HepG2 (cell line): ENCODE data around the gene C3orf52. TPM values are rescaled to one million over a fixed set of nuclear protein-coding genes. Genes with fewer than 3 reads are reported as not detected.

Source experiments
- ATAC-seq: fragments of 200-7000 bp; cut with Tn5 transposase; 3 replicates; pipeline ENCODE4 v1.9.1; 2020; ENCODE audit warnings: mild to moderate bottlenecking, moderate library complexity
- BruUV-seq: library from RNA; stranded (reverse); fragments of 400-500 nt; replicated peaks from 2 replicates; lab custom pipeline; 2021; lab: Mats Ljungman, UMichigan
- CTCF ChIA-PET: fragments of 300-600 bp; formaldehyde crosslinking; extraction: SDS; loops from one replicate; lab custom pipeline; 2021; ENCODE audit warnings: low total read pairs, inconsistent platforms, low intra/inter-chr PET ratio; lab: Yijun Ruan, JAX
- POLR2A ChIA-PET: fragments of 350-600 bp; sonication (Branson Sonifier 250); formaldehyde crosslinking; loops from one replicate; lab custom pipeline; 2020; ENCODE audit warnings: antibody characterized with exemption, inconsistent platforms; lab: Yijun Ruan, JAX
- DNase-seq: peaks from one replicate; pipeline ENCODE4 v3.0.0-alpha.2; 2015; ENCODE audit warnings: low spot score
- FAIRE-seq: peaks from 3 replicates; lab custom pipeline; 2011; peaks lifted over from hg19 to GRCh38; lab: Jason Lieb, UNC
- H2AFZ ChIP-seq: one replicate; pipeline ENCODE4 v1.6.1; 2011; ENCODE audit warnings: low read length, inconsistent platforms
- H3K27ac ChIP-seq: fragments of 300-600 bp; 3 replicates; pipeline ENCODE4 v1.8.0; 2011; ENCODE audit warnings: mixed run types, mild to moderate bottlenecking, mixed read lengths, low read length, inconsistent platforms; ENCODE audit not compliant: insufficient read depth; ENCODE audit errors: extremely low read length
- H3K27me3 ChIP-seq, 2 experiments: fragments of 200-600 bp in 1 of 2; 2 replicates in 1 of 2; 3 replicates in 1 of 2; pipeline versions ENCODE4 v1.6.0 to v1.8.0; 2011; ENCODE audit warnings: low read length in 2 of 2, mild to moderate bottlenecking in 2 of 2, moderate library complexity in 2 of 2, inconsistent platforms in 1 of 2; ENCODE audit not compliant: insufficient read depth in 2 of 2, control insufficient read depth in 1 of 2
- H3K36me3 ChIP-seq, 2 experiments: fragments of 200-600 bp in 1 of 2; replicated peaks in 1 of 2; 2 replicates in 1 of 2; 3 replicates in 1 of 2; pipeline versions ENCODE4 v1.5.1 to v1.8.0; 2011; ENCODE audit warnings: low read length in 2 of 2, inconsistent platforms in 1 of 2; ENCODE audit not compliant: insufficient read depth in 2 of 2, control insufficient read depth in 1 of 2
- H3K4me1 ChIP-seq: 2 replicates; pipeline ENCODE4 v1.5.1; 2012; ENCODE audit warnings: low read length, inconsistent platforms; ENCODE audit not compliant: insufficient read depth
- H3K4me2 ChIP-seq: 2 replicates; pipeline ENCODE4 v1.6.0; 2011; ENCODE audit warnings: low read depth, low read length, inconsistent platforms
- H3K4me3 ChIP-seq, 3 experiments: fragments of 200-600 bp in 1 of 3; sonication (generic), shearing (Covaris generic) in 1 of 3; replicated peaks in 1 of 3; 2 replicates each; pipeline ENCODE4 v1.5.1; 2011 to 2016; ENCODE audit warnings: low read length in 3 of 3, inconsistent platforms in 2 of 3, low read depth in 2 of 3, mild to moderate bottlenecking in 2 of 3, control low read depth in 1 of 3, mixed read lengths in 1 of 3; ENCODE audit not compliant: insufficient read depth in 1 of 3
- H3K79me2 ChIP-seq: one replicate; pipeline ENCODE4 v1.6.1; 2011; ENCODE audit warnings: low read length, inconsistent platforms; ENCODE audit not compliant: insufficient read depth
- H3K9ac ChIP-seq: 2 replicates; pipeline ENCODE4 v1.6.0; 2011; ENCODE audit warnings: mild to moderate bottlenecking, low read depth, low read length, inconsistent platforms; ENCODE audit not compliant: insufficient read depth
- H3K9me3 ChIP-seq: 2 replicates; pipeline ENCODE4 v1.5.1; 2012; ENCODE audit warnings: mild to moderate bottlenecking, low read length
- H4K20me1 ChIP-seq: 2 replicates; pipeline ENCODE4 v1.6.0; 2011; ENCODE audit warnings: inconsistent platforms, mild to moderate bottlenecking, low read length, moderate library complexity; ENCODE audit not compliant: insufficient read depth
- ATF1 ChIP-seq: IDR thresholded peaks from 2 replicates; pipeline ENCODE4 v1.6.1; 2016; ENCODE audit warnings: mild to moderate bottlenecking, control low read depth
- BORCS8-MEF2B ChIP-seq: sonication (generic); formaldehyde crosslinking; IDR thresholded peaks from 2 replicates; pipeline ENCODE4 v1.8.0; 2022; ENCODE audit warnings: mild to moderate bottlenecking, missing genetic modification reagents
- KAT7 ChIP-seq: IDR thresholded peaks from 2 replicates; pipeline ENCODE4 v1.6.1; 2018; ENCODE audit warnings: borderline replicate concordance, missing compliant biosample characterization
- MAFK ChIP-seq, 2 experiments: IDR thresholded peaks in 1 of 2; conservative IDR thresholded peaks in 1 of 2; 2 replicates each; pipeline ENCODE4 v1.6.1; 2011; ENCODE audit warnings: improper control_type of control experiment in 2 of 2, low read length in 2 of 2
- NR1H2 ChIP-seq: sonication (generic); formaldehyde crosslinking; IDR thresholded peaks from 2 replicates; pipeline ENCODE4 v1.8.1; 2022; ENCODE audit warnings: low read depth, missing genetic modification reagents, borderline replicate concordance
- SNAPC2 ChIP-seq: sonication (generic); formaldehyde crosslinking; IDR thresholded peaks from 2 replicates; pipeline ENCODE4 v1.8.1; 2022; ENCODE audit warnings: mild to moderate bottlenecking, missing genetic modification reagents
- ZNF484 ChIP-seq: sonication (generic); formaldehyde crosslinking; IDR thresholded peaks from 2 replicates; pipeline ENCODE4 v1.5.1; 2020; ENCODE audit warnings: mild to moderate bottlenecking, low read depth, missing genetic modification reagents, borderline replicate concordance
- ZNF563 ChIP-seq: sonication (generic); formaldehyde crosslinking; IDR thresholded peaks from 2 replicates; pipeline ENCODE4 v1.8.0; 2022; ENCODE audit warnings: mild to moderate bottlenecking, moderate library complexity, missing genetic modification reagents
- WGBS: methylation state at CpG from one replicate; pipeline ENCODE4 v1.1.6; 2017; ENCODE audit warnings: low lambda C conversion rate; 5-methylcytosine and 5-hydroxymethylcytosine counted together
- in situ Hi-C: cut with HindIII; loops from 2 replicates; pipeline ENCODE4 v1.10.0; 2017; ENCODE audit warnings: low pct_unique_long_range_greater_than_20kb; ENCODE audit not compliant: extremely low pct_ligation_motif_present
- intact Hi-C: fragments of 100-400 bp; cut with micrococcal nuclease; formaldehyde crosslinking; loops from one replicate; pipeline ENCODE4 v1.10.0; 2022; ENCODE audit not compliant: unreplicated experiment
- polyA plus RNA-seq, 8 experiments: library from polyadenylated mRNA; depleted of rRNA in 3 of 8; stranded (reverse) in 7 of 8; unstranded in 1 of 8; fragments of >200 nt; fragmentation: Illumina TruSeq in 4 of 8; extraction: Trizol in 4 of 8; gene quantifications; 2 replicates each; pipeline versions ENCODE4 v1.2.1 to v1.2.3, GENCODE V29; 2011 to 2016; ENCODE audit warnings: low read depth in 4 of 8, missing spikeins in 1 of 8, mixed read lengths in 1 of 8; ENCODE audit not compliant: insufficient read depth in 1 of 8
- total RNA-seq, 5 experiments: library from RNA; depleted of rRNA; stranded (reverse); fragments of >200 nt; fragmentation: Illumina TruSeq; extraction: Trizol; gene quantifications; 2 replicates each; pipeline ENCODE4 v1.2.3, GENCODE V29; 2016; ENCODE audit warnings: low read depth in 1 of 5
- TF ChIP-seq, protein P1 (sequence below): fragments of 450-650 bp; IDR thresholded peaks from 2 replicates; pipeline ENCODE4 v1.6.1; 2017; ENCODE audit warnings: mild to moderate bottlenecking
- TF ChIP-seq, protein P2 (sequence below): sonication (generic); formaldehyde crosslinking; IDR thresholded peaks from 2 replicates; pipeline ENCODE4 v1.9.0; 2021; ENCODE audit warnings: missing genetic modification reagents, mild to moderate bottlenecking, borderline replicate concordance
- TF ChIP-seq, protein P3 (sequence below): sonication (generic); formaldehyde crosslinking; IDR thresholded peaks from 2 replicates; pipeline ENCODE4 v1.5.0; 2020; ENCODE audit warnings: mild to moderate bottlenecking, missing genetic modification reagents, moderate library complexity
- TF ChIP-seq, protein P4 (sequence below): sonication (generic); formaldehyde crosslinking; IDR thresholded peaks from 2 replicates; pipeline ENCODE4 v1.8.1; 2022; ENCODE audit warnings: mild to moderate bottlenecking, missing genetic modification reagents
- TF ChIP-seq, protein P5 (sequence below): sonication (generic); IDR thresholded peaks from 2 replicates; pipeline ENCODE4 v1.6.1; 2016; ENCODE audit warnings: low read depth, borderline replicate concordance

Gene C3orf52
- total and polyA plus RNA-seq, 2 of the 13 experiments (the other 11 are each of a cell fraction or from before 2014, with no cell fraction given) = 0.79 to 1.2 TPM

DNA sequence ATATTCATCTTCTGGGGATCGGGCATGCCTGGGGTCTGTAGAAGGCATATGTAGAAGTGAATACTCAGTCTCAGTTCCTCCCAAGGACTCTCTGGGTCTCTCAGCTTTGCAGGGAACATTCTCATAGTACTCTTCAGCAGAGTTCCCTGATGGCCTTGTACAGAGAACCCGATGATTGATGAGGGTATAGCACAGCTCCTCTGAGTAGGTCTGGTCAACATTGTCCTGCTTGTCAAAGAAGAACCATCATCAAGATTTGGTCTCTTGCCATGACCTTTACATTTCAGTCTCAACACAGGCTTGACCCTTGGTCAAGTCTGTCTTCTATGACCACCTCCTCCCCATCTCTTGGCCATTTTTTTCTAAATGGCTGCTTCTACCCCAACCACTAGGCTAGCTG is 37.4 kb downstream of the C3orf52 start (continued):
- no peak for TF ChIP-seq ZNF563 (CRISPR knock-in tag)
- TF ChIP-seq, protein P1, sequence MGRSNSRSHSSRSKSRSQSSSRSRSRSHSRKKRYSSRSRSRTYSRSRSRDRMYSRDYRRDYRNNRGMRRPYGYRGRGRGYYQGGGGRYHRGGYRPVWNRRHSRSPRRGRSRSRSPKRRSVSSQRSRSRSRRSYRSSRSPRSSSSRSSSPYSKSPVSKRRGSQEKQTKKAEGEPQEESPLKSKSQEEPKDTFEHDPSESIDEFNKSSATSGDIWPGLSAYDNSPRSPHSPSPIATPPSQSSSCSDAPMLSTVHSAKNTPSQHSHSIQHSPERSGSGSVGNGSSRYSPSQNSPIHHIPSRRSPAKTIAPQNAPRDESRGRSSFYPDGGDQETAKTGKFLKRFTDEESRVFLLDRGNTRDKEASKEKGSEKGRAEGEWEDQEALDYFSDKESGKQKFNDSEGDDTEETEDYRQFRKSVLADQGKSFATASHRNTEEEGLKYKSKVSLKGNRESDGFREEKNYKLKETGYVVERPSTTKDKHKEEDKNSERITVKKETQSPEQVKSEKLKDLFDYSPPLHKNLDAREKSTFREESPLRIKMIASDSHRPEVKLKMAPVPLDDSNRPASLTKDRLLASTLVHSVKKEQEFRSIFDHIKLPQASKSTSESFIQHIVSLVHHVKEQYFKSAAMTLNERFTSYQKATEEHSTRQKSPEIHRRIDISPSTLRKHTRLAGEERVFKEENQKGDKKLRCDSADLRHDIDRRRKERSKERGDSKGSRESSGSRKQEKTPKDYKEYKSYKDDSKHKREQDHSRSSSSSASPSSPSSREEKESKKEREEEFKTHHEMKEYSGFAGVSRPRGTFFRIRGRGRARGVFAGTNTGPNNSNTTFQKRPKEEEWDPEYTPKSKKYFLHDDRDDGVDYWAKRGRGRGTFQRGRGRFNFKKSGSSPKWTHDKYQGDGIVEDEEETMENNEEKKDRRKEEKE = no peak
- TF ChIP-seq, protein P2, sequence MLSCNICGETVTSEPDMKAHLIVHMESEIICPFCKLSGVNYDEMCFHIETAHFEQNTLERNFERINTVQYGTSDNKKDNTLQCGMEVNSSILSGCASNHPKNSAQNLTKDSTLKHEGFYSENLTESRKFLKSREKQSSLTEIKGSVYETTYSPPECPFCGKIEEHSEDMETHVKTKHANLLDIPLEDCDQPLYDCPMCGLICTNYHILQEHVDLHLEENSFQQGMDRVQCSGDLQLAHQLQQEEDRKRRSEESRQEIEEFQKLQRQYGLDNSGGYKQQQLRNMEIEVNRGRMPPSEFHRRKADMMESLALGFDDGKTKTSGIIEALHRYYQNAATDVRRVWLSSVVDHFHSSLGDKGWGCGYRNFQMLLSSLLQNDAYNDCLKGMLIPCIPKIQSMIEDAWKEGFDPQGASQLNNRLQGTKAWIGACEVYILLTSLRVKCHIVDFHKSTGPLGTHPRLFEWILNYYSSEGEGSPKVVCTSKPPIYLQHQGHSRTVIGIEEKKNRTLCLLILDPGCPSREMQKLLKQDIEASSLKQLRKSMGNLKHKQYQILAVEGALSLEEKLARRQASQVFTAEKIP (CRISPR knock-in tag) = no peak
- TF ChIP-seq, protein P3, sequence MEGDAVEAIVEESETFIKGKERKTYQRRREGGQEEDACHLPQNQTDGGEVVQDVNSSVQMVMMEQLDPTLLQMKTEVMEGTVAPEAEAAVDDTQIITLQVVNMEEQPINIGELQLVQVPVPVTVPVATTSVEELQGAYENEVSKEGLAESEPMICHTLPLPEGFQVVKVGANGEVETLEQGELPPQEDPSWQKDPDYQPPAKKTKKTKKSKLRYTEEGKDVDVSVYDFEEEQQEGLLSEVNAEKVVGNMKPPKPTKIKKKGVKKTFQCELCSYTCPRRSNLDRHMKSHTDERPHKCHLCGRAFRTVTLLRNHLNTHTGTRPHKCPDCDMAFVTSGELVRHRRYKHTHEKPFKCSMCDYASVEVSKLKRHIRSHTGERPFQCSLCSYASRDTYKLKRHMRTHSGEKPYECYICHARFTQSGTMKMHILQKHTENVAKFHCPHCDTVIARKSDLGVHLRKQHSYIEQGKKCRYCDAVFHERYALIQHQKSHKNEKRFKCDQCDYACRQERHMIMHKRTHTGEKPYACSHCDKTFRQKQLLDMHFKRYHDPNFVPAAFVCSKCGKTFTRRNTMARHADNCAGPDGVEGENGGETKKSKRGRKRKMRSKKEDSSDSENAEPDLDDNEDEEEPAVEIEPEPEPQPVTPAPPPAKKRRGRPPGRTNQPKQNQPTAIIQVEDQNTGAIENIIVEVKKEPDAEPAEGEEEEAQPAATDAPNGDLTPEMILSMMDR = no peak

DNA sequence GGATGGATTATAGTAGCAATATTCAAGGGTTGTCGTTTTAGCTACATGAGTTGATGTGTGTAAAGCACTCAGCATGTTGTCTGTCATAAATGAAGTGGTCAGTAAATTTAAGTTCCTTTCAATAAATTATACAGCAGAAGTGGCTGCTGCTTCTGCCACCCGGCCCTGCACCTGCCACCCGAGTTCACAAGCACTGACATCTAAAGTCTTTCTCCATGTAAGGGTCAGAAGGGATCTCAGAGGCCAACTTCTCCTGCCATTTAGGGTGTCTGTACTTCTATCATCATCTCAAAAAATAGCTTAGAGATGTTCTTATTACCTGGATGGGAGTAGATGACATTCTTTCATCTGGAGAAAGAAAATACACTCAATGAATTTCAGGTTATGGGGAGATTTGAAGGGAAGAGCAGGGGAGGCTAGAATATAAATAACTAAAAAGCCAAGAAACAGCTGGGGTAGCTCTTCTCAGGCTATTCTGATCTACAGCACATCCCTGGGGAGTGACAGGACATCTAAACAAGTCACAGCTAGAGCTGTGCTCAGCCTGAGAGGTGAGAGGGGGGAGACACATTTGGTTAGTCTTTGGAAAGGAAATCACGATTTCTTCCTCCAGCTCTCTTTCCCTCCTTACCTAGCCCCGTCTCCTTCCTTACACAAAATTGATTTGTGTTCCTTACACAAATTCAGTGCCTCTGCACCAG is 38.9 kb downstream of the C3orf52 start:
- Histone ChIP-seq H3K4me3 (no peak overlapping the region), H3K4me2 (no peak overlapping the region), H2AFZ (no peak overlapping the region), H3K4me1 (no peaks in the 10 kb centered on the region), H3K27me3 (no peaks in the 10 kb centered on the region), H3K79me2 (no peaks in the 10 kb centered on the region), H3K9ac (no peak overlapping the region), H3K36me3 (no peaks in the 10 kb centered on the region), H4K20me1 (no peaks in the 10 kb centered on the region), H3K9me3 (no peaks in the 10 kb centered on the region), H3K27ac (no peak overlapping the region)
- CTCF ChIA-PET = no interaction called here
- intact Hi-C loops (no loop called here), in situ Hi-C loops (no loop called here)
- POLR2A ChIA-PET = no interaction called here
- no peak for FAIRE-seq
- WGBS = 17% methylated on average over 4 of the region's 5 CpGs
- no peak for ATAC-seq
- DNase-seq = no peak
- no peak for TF ChIP-seq KAT7 (CRISPR knock-in tag)
- TF ChIP-seq ZNF484 (CRISPR knock-in tag) = no peak
- no peak for TF ChIP-seq MAFK (conservative IDR thresholded peaks at IDR 0.05 in 1 of 2, IDR thresholded peaks at IDR 0.05 in 1 of 2; ENCODE audit: low read length in 2 of 2)
- TF ChIP-seq SNAPC2 = no peak
- TF ChIP-seq ATF1 (CRISPR knock-in tag) = no peak
- TF ChIP-seq, protein P4, sequence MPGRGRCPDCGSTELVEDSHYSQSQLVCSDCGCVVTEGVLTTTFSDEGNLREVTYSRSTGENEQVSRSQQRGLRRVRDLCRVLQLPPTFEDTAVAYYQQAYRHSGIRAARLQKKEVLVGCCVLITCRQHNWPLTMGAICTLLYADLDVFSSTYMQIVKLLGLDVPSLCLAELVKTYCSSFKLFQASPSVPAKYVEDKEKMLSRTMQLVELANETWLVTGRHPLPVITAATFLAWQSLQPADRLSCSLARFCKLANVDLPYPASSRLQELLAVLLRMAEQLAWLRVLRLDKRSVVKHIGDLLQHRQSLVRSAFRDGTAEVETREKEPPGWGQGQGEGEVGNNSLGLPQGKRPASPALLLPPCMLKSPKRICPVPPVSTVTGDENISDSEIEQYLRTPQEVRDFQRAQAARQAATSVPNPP (CRISPR knock-in tag) = no peak
- no peak for TF ChIP-seq BORCS8-MEF2B (CRISPR knock-in tag)
- no peak for TF ChIP-seq NR1H2 (CRISPR knock-in tag)
- TF ChIP-seq, protein P5, sequence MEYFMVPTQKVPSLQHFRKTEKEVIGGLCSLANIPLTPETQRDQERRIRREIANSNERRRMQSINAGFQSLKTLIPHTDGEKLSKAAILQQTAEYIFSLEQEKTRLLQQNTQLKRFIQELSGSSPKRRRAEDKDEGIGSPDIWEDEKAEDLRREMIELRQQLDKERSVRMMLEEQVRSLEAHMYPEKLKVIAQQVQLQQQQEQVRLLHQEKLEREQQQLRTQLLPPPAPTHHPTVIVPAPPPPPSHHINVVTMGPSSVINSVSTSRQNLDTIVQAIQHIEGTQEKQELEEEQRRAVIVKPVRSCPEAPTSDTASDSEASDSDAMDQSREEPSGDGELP = no peak
- BruUV-seq = no TSS peak
